ENCODE results near the gene LAMA3. TPM values are rescaled to one million over a fixed set of nuclear protein-coding genes. Genes with fewer than 3 reads are reported as not detected.

Gene LAMA3
- total and polyA plus RNA-seq, 2 donors from 2014 or later, result 4.4 to 66.0 TPM

DNA sequence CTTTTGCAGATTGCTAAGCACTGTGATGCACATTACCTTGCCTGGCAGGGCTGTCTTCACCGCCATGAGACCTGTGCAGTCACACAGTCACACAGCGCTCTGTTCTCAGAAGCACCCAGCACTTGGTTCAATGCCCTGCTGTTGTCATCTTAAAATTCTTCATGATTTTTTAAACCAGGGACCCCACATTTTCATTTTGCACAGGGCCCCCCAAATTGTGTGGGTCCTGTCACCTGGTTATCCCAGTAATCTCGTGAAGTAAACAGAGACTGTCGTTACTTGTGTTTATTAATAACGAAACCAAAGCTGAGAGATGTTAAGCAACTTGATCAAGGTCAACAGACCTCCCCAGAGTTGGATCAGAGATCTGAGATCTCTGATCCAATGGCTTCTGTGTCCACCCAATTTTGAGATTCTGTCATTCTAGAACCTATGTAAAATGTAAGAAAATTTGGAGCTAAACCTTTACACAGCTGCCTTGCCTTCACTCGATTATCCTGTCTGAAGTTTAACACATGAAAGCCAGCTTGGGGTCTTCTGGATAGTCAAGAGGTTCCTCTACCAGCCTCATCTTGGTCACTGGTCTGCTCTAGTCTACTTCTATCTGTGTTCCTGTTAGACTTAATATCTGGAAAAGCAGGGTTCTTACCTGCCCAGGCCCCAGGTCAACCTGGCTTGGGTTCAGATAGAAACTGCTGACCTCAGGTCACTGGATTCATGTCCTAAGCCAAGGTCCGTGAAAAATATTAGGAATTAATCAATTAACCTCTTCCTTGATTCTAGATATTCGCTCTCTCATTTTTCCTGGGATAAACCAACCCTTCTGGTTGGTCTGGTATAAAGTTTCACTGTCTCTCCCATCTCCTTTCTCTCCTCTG, 311.6 kb downstream of the LAMA3 start:
- Histone ChIP-seq H3K27ac (ENCODE audit: low read depth in 2 of 2, low read length in 2 of 2) (no peak overlapping the region), H3K4me3 (ENCODE audit: low read length in 3 of 3) (no peak overlapping the region), H3K27me3 (ENCODE audit: control insufficient read depth, insufficient read depth, low read length) (no peaks in the 10 kb centered on the region), H3K9me3 (ENCODE audit: control insufficient read depth in 2 of 3, insufficient read depth in 1 of 3, low read length in 3 of 3) (no peaks in the 10 kb centered on the region), H3K36me3 (ENCODE audit: control insufficient read depth in 2 of 3, insufficient read depth in 3 of 3, low read length in 3 of 3) (no peaks in the 10 kb centered on the region), H3K4me1 (ENCODE audit: control insufficient read depth in 2 of 3, insufficient read depth in 2 of 3, low read depth in 1 of 3, low read length in 3 of 3) (no peaks in the 10 kb centered on the region), H3K9ac (ENCODE audit: low read length in 3 of 3) (no peak overlapping the region)
- DNase-seq (no peak), FAIRE-seq (no peak)
- intact Hi-C loops (cut with DNase I), result no loop called here
- TF ChIP-seq, protein P1, sequence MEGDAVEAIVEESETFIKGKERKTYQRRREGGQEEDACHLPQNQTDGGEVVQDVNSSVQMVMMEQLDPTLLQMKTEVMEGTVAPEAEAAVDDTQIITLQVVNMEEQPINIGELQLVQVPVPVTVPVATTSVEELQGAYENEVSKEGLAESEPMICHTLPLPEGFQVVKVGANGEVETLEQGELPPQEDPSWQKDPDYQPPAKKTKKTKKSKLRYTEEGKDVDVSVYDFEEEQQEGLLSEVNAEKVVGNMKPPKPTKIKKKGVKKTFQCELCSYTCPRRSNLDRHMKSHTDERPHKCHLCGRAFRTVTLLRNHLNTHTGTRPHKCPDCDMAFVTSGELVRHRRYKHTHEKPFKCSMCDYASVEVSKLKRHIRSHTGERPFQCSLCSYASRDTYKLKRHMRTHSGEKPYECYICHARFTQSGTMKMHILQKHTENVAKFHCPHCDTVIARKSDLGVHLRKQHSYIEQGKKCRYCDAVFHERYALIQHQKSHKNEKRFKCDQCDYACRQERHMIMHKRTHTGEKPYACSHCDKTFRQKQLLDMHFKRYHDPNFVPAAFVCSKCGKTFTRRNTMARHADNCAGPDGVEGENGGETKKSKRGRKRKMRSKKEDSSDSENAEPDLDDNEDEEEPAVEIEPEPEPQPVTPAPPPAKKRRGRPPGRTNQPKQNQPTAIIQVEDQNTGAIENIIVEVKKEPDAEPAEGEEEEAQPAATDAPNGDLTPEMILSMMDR (IDR thresholded peaks at IDR 0.05; ENCODE audit: borderline replicate concordance, extremely low read depth, insufficient read depth), result no peak

DNA sequence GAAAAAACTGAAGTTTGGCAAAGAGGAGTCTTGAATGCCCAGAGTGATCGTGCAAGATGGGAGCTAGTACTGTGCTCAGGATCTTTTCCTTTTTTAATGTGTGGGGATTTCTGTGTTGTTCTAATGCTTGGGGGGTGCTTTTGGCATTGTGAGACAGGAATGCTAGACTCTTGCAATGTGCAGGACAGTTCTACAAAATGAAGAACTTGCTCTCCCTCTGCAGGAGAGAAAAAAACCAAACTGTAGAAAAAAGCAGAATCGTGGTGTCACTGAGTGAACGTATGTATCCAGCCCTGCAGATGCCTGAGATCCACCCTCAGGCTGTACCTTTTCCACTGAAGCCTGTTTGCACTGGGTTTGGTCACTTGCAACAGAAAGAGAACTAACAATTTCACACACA, 313.2 kb downstream of the LAMA3 start:
- H3K36me3 ChIP-seq (ENCODE audit: control insufficient read depth in 2 of 3, insufficient read depth in 3 of 3, low read length in 3 of 3), result no peaks in the 10 kb centered on the region
- TF ChIP-seq, protein P1 (IDR thresholded peaks at IDR 0.05; ENCODE audit: borderline replicate concordance, extremely low read depth, insufficient read depth), result no peak
- no peak overlapping the region for H3K4me3 ChIP-seq (ENCODE audit: low read length in 3 of 3)
- no peak for FAIRE-seq
- no peaks in the 10 kb centered on the region for H3K9me3 ChIP-seq (ENCODE audit: control insufficient read depth in 2 of 3, insufficient read depth in 1 of 3, low read length in 3 of 3)
- DNase-seq, result no peak
- H3K27me3 ChIP-seq (ENCODE audit: control insufficient read depth, insufficient read depth, low read length), result no peaks in the 10 kb centered on the region
- no peak overlapping the region for H3K9ac ChIP-seq (ENCODE audit: low read length in 3 of 3)
- no peaks in the 10 kb centered on the region for H3K4me1 ChIP-seq (ENCODE audit: control insufficient read depth in 2 of 3, insufficient read depth in 2 of 3, low read depth in 1 of 3, low read length in 3 of 3)
- H3K27ac ChIP-seq (ENCODE audit: low read depth in 2 of 2, low read length in 2 of 2), result no peak overlapping the region
- intact Hi-C loops (cut with DNase I), result no loop called here

DNA sequence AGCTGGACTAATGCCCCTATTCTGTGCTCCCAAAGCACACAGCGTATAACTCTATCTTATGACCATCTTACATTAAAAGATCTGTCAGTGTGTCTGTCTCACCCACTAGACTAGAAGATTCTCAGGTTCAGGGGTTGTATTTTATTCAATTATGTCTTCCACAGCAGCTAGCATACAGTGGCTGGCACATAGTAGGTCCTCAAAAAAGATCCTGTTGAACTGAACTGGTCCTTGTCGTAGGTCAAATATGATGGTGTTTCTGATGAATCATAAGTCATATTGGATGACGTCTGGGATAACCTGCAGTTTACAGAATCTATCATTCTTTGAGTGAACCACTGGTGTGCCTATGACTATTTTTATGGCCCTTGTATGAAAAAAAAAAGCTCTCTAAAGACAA, 314.0 kb downstream of the LAMA3 start:
- Histone ChIP-seq H3K36me3 (ENCODE audit: control insufficient read depth in 2 of 3, insufficient read depth in 3 of 3, low read length in 3 of 3) (no peaks in the 10 kb centered on the region), H3K4me1 (ENCODE audit: control insufficient read depth in 2 of 3, insufficient read depth in 2 of 3, low read depth in 1 of 3, low read length in 3 of 3) (no peaks in the 10 kb centered on the region), H3K27me3 (ENCODE audit: control insufficient read depth, insufficient read depth, low read length) (no peaks in the 10 kb centered on the region), H3K27ac (ENCODE audit: low read depth in 2 of 2, low read length in 2 of 2) (no peak overlapping the region), H3K4me3 (ENCODE audit: low read length in 3 of 3) (no peak overlapping the region), H3K9ac (ENCODE audit: low read length in 3 of 3) (no peak overlapping the region), H3K9me3 (ENCODE audit: control insufficient read depth in 2 of 3, insufficient read depth in 1 of 3, low read length in 3 of 3) (no peaks in the 10 kb centered on the region)
- intact Hi-C loops (cut with DNase I), result no loop called here
- FAIRE-seq (no peak), DNase-seq (no peak)
- TF ChIP-seq, protein P1 (IDR thresholded peaks at IDR 0.05; ENCODE audit: borderline replicate concordance, extremely low read depth, insufficient read depth), result no peak
